Mesenchymal stem cell (in vitro differentiated cells and primary cell): ENCODE results near the gene CD19.
"Not testable (repeated sequence)": the region's sequence is repeated elsewhere in the genome, so short reads cannot be mapped to it uniquely, and the experiment has no call there.

Experiments
- DNase-seq: peaks from one replicate; pipeline ENCODE4 v3.0.0-alpha.2; 2013
- H2AFZ ChIP-seq: one replicate; pipeline ENCODE4 v1.6.1; 2013; ENCODE audit warnings: low read depth, mild to moderate bottlenecking, control low read depth, inconsistent platforms, low read length, moderate library complexity
- H2AK5ac ChIP-seq: 2 replicates; pipeline ENCODE4 v1.6.1; 2013; ENCODE audit warnings: low read length, moderate library complexity, mild to moderate bottlenecking, inconsistent platforms; ENCODE audit not compliant: severe bottlenecking
- H2BK120ac ChIP-seq: one replicate; pipeline ENCODE4 v1.6.1; 2013; ENCODE audit warnings: low read depth, mild to moderate bottlenecking, inconsistent platforms, low read length, moderate library complexity
- H2BK12ac ChIP-seq, 2 experiments: one replicate each; pipeline ENCODE4 v1.6.1; 2013; ENCODE audit warnings: inconsistent platforms in 2 of 2, low read length in 2 of 2, mild to moderate bottlenecking in 2 of 2, moderate library complexity in 2 of 2, control low read depth in 1 of 2
- H2BK15ac ChIP-seq: one replicate; pipeline ENCODE4 v1.6.1; 2013; ENCODE audit warnings: mild to moderate bottlenecking, low read depth, inconsistent platforms; ENCODE audit not compliant: poor library complexity, severe bottlenecking
- H2BK5ac ChIP-seq: 2 replicates; pipeline ENCODE4 v1.6.1; 2013; ENCODE audit warnings: low read depth, mild to moderate bottlenecking, low read length, control low read depth, inconsistent platforms; ENCODE audit not compliant: poor library complexity, severe bottlenecking
- H3K14ac ChIP-seq, 2 experiments: one replicate each; pipeline ENCODE4 v1.6.1; 2013; ENCODE audit warnings: inconsistent platforms in 2 of 2, low read length in 2 of 2, control low read depth in 1 of 2, mild to moderate bottlenecking in 1 of 2, moderate library complexity in 1 of 2
- H3K18ac ChIP-seq, 2 experiments: one replicate each; pipeline ENCODE4 v1.6.1; 2013; ENCODE audit warnings: inconsistent platforms in 2 of 2, low read length in 2 of 2, control low read depth in 1 of 2, low read depth in 1 of 2, mild to moderate bottlenecking in 1 of 2
- H3K23ac ChIP-seq, 2 experiments: one replicate each; pipeline ENCODE4 v1.6.1; 2013; ENCODE audit warnings: inconsistent platforms in 2 of 2, low read length in 2 of 2, mild to moderate bottlenecking in 2 of 2, moderate library complexity in 2 of 2, control low read depth in 1 of 2
- H3K27ac ChIP-seq: 2 replicates; pipeline ENCODE4 v1.5.1; 2013; ENCODE audit warnings: mild to moderate bottlenecking, moderate library complexity, low read length, control low read depth, inconsistent platforms; ENCODE audit not compliant: poor library complexity, severe bottlenecking
- H3K27me3 ChIP-seq, 2 experiments: 2 replicates each; pipeline versions ENCODE4 v1.6.1 to v1.7.0; 2013; ENCODE audit warnings: low read length in 2 of 2, mild to moderate bottlenecking in 2 of 2, moderate library complexity in 2 of 2, control low read depth in 1 of 2, inconsistent platforms in 1 of 2; ENCODE audit not compliant: control insufficient read depth in 1 of 2, insufficient read depth in 1 of 2
- H3K36me3 ChIP-seq, 2 experiments: 2 replicates each; pipeline versions ENCODE4 v1.6.1 to v1.7.0; 2013; ENCODE audit warnings: low read length in 2 of 2, control low read depth in 1 of 2, inconsistent platforms in 1 of 2, low read depth in 1 of 2, mild to moderate bottlenecking in 1 of 2; ENCODE audit not compliant: insufficient read depth in 2 of 2, control insufficient read depth in 1 of 2
- H3K4ac ChIP-seq, 2 experiments: one replicate each; pipeline ENCODE4 v1.6.1; 2013; ENCODE audit warnings: inconsistent platforms in 2 of 2, low read length in 2 of 2, mild to moderate bottlenecking in 2 of 2, moderate library complexity in 2 of 2, control low read depth in 1 of 2, low read depth in 1 of 2
- H3K4me1 ChIP-seq: 2 replicates; pipeline ENCODE4 v1.6.1; 2013; ENCODE audit warnings: low read depth, low read length, control low read depth; ENCODE audit not compliant: control insufficient read depth, insufficient read depth
- H3K4me2 ChIP-seq: 2 replicates; pipeline ENCODE4 v1.6.1; 2013; ENCODE audit warnings: low read length, mild to moderate bottlenecking, inconsistent platforms; ENCODE audit not compliant: poor library complexity, severe bottlenecking
- H3K4me3 ChIP-seq, 2 experiments: 2 replicates each; pipeline versions ENCODE4 v1.5.1 to v1.7.0; 2013; ENCODE audit warnings: low read length in 2 of 2, mild to moderate bottlenecking in 2 of 2, control low read depth in 1 of 2, low read depth in 1 of 2; ENCODE audit not compliant: insufficient read depth in 1 of 2
- H3K79me1 ChIP-seq: replicated peaks from 2 replicates; pipeline ENCODE4 v1.6.1; 2013; ENCODE audit warnings: mild to moderate bottlenecking, control low read depth, low read length, inconsistent platforms; ENCODE audit not compliant: poor library complexity, severe bottlenecking
- H3K9ac ChIP-seq: 2 replicates; pipeline ENCODE4 v1.7.0; 2013; ENCODE audit warnings: mild to moderate bottlenecking, low read length, moderate library complexity
- H3K9me3 ChIP-seq: 2 replicates; pipeline ENCODE4 v1.7.0; 2013; ENCODE audit warnings: mild to moderate bottlenecking, low read length; ENCODE audit not compliant: control insufficient read depth
- H4K8ac ChIP-seq: one replicate; pipeline ENCODE4 v1.6.1; 2013; ENCODE audit warnings: inconsistent platforms, mild to moderate bottlenecking, low read length, moderate library complexity
- H4K91ac ChIP-seq: one replicate; pipeline ENCODE4 v1.6.1; 2013; ENCODE audit warnings: mild to moderate bottlenecking, low read length, inconsistent platforms
- WGBS: methylation state at CpG from one replicate; pipeline ENCODE4 v1.1.7; 2013; ENCODE audit warnings: mixed read lengths; 5-methylcytosine and 5-hydroxymethylcytosine counted together

Gene CD19

GRCh38 chr16:28886945-28887344 lies 44.8 kb upstream of the CD19 start:
- Histone ChIP-seq H2BK5ac (no peak overlapping the region), H3K4me3 (no peak overlapping the region), H3K9ac (no peak overlapping the region), H4K91ac (no peak overlapping the region), H2BK15ac (no peak overlapping the region), H3K4ac (no peak overlapping the region), H3K23ac (no peak overlapping the region), H3K27me3 (peaks cover 0 to 23% of the 10 kb centered on the region in 2 experiments), H3K14ac (no peak overlapping the region), H3K4me2 (no peak overlapping the region), H3K9me3 (no peaks in the 10 kb centered on the region), H4K8ac (no peak overlapping the region), H2AK5ac (no peak overlapping the region), H3K27ac (no peak overlapping the region), H3K4me1 (peaks cover 13% of the 10 kb centered on the region), H2BK12ac (no peak overlapping the region), H3K36me3 (peaks cover 0 to 15% of the 10 kb centered on the region in 2 experiments), H3K18ac (no peak overlapping the region), H2BK120ac (no peak overlapping the region), H2AFZ (no peak overlapping the region), H3K79me1 (no peaks in the 10 kb centered on the region)
- DNase-seq = no peak
- 86% methylated on average over 10 of the region's 10 CpGs for WGBS

- 100% methylated on average over 5 of the region's 5 CpGs for WGBS
- H3K23ac ChIP-seq, H3K18ac ChIP-seq, H3K79me1 ChIP-seq, H2BK120ac ChIP-seq, H2AFZ ChIP-seq, H3K4me2 ChIP-seq, H3K4me3 ChIP-seq, H2BK12ac ChIP-seq, H3K4ac ChIP-seq, H2BK5ac ChIP-seq, H2BK15ac ChIP-seq, H4K91ac ChIP-seq, H3K14ac ChIP-seq, H4K8ac ChIP-seq, H3K27me3 ChIP-seq, DNase-seq, H3K27ac ChIP-seq, H2AK5ac ChIP-seq, H3K9ac ChIP-seq, H3K9me3 ChIP-seq: not testable (repeated sequence)
- H3K36me3 ChIP-seq = peaks cover 0 to 22% of the 10 kb centered on the region in 2 experiments
- peaks cover 13% of the 10 kb centered on the region for H3K4me1 ChIP-seq
Observed at GRCh38 chr16:28890355-28890754, 41.4 kb upstream of the CD19 start.

GRCh38 chr16:28891964-28892890 lies 39.5 kb upstream of the CD19 start:
- H2AFZ ChIP-seq = no peak overlapping the region

GRCh38 chr16:28893291-28893690 lies 38.5 kb upstream of the CD19 start:
- H3K4me2 ChIP-seq = no peak overlapping the region
- no peak overlapping the region for H2BK5ac ChIP-seq
- no peaks in the 10 kb centered on the region for H3K27me3 ChIP-seq
- no peak overlapping the region for H2AK5ac ChIP-seq
- H3K4me1 ChIP-seq = peaks cover 10% of the 10 kb centered on the region
- WGBS = 92% methylated on average over 4 of the region's 4 CpGs
- H3K4ac ChIP-seq = no peak overlapping the region
- H2BK120ac ChIP-seq = no peak overlapping the region
- no peak overlapping the region for H2BK15ac ChIP-seq
- no peak overlapping the region for H3K9ac ChIP-seq
- no peak overlapping the region for H3K14ac ChIP-seq
- peaks cover 0 to 16% of the 10 kb centered on the region in 2 experiments for H3K36me3 ChIP-seq
- no peak overlapping the region for H2AFZ ChIP-seq
- no peak overlapping the region for H3K23ac ChIP-seq
- DNase-seq = no peak
- no peak overlapping the region for H2BK12ac ChIP-seq
- H3K27ac ChIP-seq = no peak overlapping the region
- no peaks in the 10 kb centered on the region for H3K79me1 ChIP-seq
- H4K8ac ChIP-seq = no peak overlapping the region
- H3K18ac ChIP-seq = no peak overlapping the region
- no peak overlapping the region for H4K91ac ChIP-seq
- H3K9me3 ChIP-seq = no peaks in the 10 kb centered on the region
- no peak overlapping the region for H3K4me3 ChIP-seq

More at GRCh38 chr16:28891964-28892890, 39.5 kb upstream of the CD19 start:
- H3K36me3 ChIP-seq = peaks cover 0 to 19% of the 10 kb centered on the region in 2 experiments
- no peak overlapping the region for H2BK15ac ChIP-seq
- no peaks in the 10 kb centered on the region for H3K79me1 ChIP-seq
- no peak for DNase-seq
- no peaks in the 10 kb centered on the region for H3K9me3 ChIP-seq
- H3K27ac ChIP-seq = no peak overlapping the region
- H4K91ac ChIP-seq = no peak overlapping the region
- no peak overlapping the region for H2AK5ac ChIP-seq
- H3K4ac ChIP-seq = no peak overlapping the region
- H3K4me3 ChIP-seq = no peak overlapping the region
- H2BK120ac ChIP-seq = no peak overlapping the region
- no peak overlapping the region for H3K14ac ChIP-seq
- no peak overlapping the region for H3K23ac ChIP-seq
- H3K9ac ChIP-seq = no peak overlapping the region
- no peak overlapping the region for H2BK5ac ChIP-seq
- no peak overlapping the region for H4K8ac ChIP-seq
- WGBS = 91% methylated on average over 14 of the region's 14 CpGs
- no peaks in the 10 kb centered on the region for H3K27me3 ChIP-seq
- H2BK12ac ChIP-seq = no peak overlapping the region
- H3K18ac ChIP-seq = no peak overlapping the region
- H3K4me2 ChIP-seq = no peak overlapping the region
- peaks cover 8% of the 10 kb centered on the region for H3K4me1 ChIP-seq
